SK-N-MC (cell line): ENCODE data around the gene C2CD4C.

ENCODE experiments used
- EZH2 ChIP-seq: fragments of 200-600 bp; sonication (generic); IDR thresholded peaks from one replicate; pipeline ENCODE4 v1.6.1; 2017; ENCODE audit warnings: antibody characterized with exemption
- FOXP2 ChIP-seq: optimal IDR thresholded peaks from 2 replicates; pipeline ENCODE3; 2011; ENCODE audit warnings: mild to moderate bottlenecking, moderate library complexity; ENCODE audit not compliant: insufficient read depth; ENCODE audit errors: extremely low read length, control extremely low read depth
- POLR2AphosphoS5 ChIP-seq: IDR thresholded peaks from 2 replicates; pipeline ENCODE4 v1.6.1; 2012; ENCODE audit warnings: mild to moderate bottlenecking, low read depth, low read length, borderline replicate concordance

DNA sequence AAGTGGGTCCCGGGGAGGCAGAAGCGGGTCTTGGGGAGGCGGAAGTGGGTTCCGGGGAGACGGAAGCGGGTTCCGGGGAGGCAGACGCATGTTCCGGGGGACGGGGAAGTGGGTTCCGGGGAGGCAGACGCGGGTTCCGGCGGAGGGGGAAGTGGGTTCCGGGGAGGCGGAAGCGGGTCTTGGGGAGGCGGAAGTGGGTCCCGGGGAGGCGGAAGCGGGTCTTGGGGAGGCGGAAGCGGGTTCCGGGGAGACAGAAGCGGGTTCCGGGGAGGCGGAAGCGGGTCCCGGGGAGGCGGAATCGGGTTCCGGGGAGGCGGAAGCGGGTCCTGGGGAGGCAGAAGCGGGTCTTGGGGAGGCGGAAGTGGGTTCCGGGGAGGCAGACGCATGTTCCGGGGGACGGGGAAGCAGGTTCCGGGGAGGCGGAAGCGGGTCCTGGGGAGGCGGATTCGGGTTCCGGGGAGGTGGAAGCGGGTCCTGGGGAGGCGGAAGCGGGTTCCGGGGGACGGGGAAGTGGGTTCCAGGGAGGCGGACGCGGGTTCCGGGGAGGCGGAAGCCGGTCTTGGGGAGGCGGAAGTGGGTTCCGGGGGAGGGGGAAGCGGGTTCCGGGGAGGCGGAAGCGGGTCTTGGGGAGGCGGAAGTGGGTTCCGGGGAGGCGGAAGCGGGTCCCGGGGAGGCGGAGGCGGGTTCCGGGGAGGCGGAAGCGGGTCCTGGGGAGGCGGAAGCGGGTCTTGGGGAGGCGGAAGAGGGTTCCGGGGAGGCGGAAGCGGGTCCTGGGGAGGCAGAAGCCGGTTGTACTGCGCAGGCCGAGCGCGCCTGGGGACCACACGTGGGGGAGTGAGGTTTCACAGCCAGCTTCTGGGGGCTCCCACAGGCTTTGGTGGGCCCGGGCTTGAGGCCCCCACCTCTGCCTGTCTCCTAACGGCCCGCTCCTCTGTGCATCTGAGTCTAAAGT is 49.4 kb upstream of the C2CD4C start:
- TF ChIP-seq EZH2 = no peak
- no peak for TF ChIP-seq POLR2AphosphoS5
- TF ChIP-seq FOXP2 = no peak
